Tibial nerve (tissue), 4 donors: Measurements from ENCODE around the gene PRDX5.

Experiments
- CTCF ChIP-seq, 5 experiments: fragments of 200-600 bp in 3 of 5; fragments of 450-650 bp in 2 of 5; sonication (generic) in 3 of 5; IDR thresholded peaks; one replicate each; pipeline ENCODE4 v1.5.1; 2016 to 2019; ENCODE audit warnings: antibody characterized with exemption in 5 of 5, mild to moderate bottlenecking in 3 of 5, moderate library complexity in 2 of 5
- EP300 ChIP-seq, 2 donors: sonication (generic); formaldehyde crosslinking; IDR thresholded peaks; one replicate each; pipeline ENCODE4 v1.6.1; 2017; ENCODE audit warnings: antibody characterized with exemption in 2 of 2, mild to moderate bottlenecking in 1 of 2
- POLR2A ChIP-seq, 2 donors: fragments of 450-650 bp; IDR thresholded peaks; one replicate each; pipeline ENCODE4 v1.6.1; 2017; ENCODE audit warnings: antibody characterized with exemption in 2 of 2, mild to moderate bottlenecking in 2 of 2, moderate library complexity in 2 of 2

- no peak for TF ChIP-seq POLR2A (IDR thresholded peaks at IDR 0.05)
- TF ChIP-seq CTCF (IDR thresholded peaks at IDR 0.05): no peak
- no peak for TF ChIP-seq EP300 (IDR thresholded peaks at IDR 0.05)
Measured at GRCh38 chr11:64366751-64367150, 48.8 kb downstream of the PRDX5 start.
